WI38 (cell line): ENCODE measurements around the gene COX6B2.

ENCODE experiments used
- H3K4me3 ChIP-seq: 2 replicates; pipeline ENCODE4 v1.5.1; 2011; ENCODE audit warnings: low read depth, mild to moderate bottlenecking, control low read depth, low read length
- TF ChIP-seq, protein P1 (sequence below): IDR thresholded peaks from 2 replicates; pipeline ENCODE4 v1.5.1; 2012; ENCODE audit warnings: low read depth, mild to moderate bottlenecking, control low read depth, low read length

COX6B2 gene

DNA sequence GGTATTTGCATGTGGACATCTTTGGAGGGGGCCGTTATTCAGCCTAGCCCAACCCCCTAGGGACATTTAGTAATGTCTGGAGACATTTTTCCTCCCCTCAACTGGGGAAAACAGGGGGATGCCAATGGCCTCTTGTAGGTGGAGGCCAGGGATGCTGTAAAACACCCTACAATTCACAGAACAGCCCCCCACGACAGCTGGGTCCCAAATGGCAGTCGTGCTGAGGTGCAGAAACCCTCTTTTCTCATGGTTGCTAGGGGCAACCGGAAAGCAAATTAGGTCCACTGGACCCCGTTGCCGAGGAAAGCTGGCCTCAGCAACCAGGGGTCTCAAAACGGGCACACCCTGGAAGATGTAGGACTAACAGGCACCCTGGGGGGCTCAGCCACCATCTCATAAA is 44.0 kb downstream of the COX6B2 start:
- no peak overlapping the region for H3K4me3 ChIP-seq
- TF ChIP-seq, protein P1, sequence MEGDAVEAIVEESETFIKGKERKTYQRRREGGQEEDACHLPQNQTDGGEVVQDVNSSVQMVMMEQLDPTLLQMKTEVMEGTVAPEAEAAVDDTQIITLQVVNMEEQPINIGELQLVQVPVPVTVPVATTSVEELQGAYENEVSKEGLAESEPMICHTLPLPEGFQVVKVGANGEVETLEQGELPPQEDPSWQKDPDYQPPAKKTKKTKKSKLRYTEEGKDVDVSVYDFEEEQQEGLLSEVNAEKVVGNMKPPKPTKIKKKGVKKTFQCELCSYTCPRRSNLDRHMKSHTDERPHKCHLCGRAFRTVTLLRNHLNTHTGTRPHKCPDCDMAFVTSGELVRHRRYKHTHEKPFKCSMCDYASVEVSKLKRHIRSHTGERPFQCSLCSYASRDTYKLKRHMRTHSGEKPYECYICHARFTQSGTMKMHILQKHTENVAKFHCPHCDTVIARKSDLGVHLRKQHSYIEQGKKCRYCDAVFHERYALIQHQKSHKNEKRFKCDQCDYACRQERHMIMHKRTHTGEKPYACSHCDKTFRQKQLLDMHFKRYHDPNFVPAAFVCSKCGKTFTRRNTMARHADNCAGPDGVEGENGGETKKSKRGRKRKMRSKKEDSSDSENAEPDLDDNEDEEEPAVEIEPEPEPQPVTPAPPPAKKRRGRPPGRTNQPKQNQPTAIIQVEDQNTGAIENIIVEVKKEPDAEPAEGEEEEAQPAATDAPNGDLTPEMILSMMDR = no peak

DNA sequence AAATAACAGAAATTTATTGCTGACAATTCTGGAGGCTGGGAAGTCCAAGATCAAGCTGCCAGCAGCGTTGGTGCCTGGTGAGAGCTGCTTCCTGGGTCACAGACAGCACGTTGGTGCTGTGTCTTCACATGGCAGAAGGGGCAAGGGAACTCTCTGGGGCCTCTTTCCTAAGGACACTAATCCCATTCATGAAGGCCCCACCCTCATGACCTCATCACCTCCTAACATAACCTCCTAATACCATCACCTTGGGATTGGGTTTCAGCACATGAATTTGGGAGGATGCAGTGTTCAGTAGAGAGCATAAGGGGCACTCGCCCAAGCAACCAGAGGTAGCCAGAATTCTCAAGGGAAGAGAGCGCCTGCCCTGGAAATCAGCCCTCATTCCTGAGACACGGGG is 45.1 kb downstream of the COX6B2 start:
- TF ChIP-seq, protein P1 = no peak
- H3K4me3 ChIP-seq = no peak overlapping the region

GRCh38 chr19:55308281-55308680 is 46.2 kb downstream of the COX6B2 start:
- TF ChIP-seq, protein P1 = no peak
- no peak overlapping the region for H3K4me3 ChIP-seq

DNA sequence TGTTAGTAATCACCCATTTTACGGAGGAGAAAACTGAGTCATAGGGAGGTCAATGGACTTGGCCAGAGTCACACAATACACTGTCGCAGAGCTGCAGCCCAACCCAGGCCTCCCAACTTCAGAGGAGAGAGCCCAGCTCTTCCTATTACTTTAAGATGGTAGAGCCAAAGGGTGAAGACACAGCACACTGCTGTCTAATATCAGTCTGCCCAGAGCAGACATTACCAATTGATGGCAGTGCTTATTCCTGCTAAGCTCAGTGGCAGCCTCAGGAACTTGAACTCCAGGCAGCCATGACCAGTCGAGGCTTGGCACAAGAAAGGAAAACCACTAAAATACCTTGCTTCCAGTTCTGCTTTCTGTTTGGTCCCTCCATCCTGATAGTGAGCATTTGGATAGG is 47.8 kb downstream of the COX6B2 start:
- H3K4me3 ChIP-seq = no peak overlapping the region
- TF ChIP-seq, protein P1 = no peak

DNA sequence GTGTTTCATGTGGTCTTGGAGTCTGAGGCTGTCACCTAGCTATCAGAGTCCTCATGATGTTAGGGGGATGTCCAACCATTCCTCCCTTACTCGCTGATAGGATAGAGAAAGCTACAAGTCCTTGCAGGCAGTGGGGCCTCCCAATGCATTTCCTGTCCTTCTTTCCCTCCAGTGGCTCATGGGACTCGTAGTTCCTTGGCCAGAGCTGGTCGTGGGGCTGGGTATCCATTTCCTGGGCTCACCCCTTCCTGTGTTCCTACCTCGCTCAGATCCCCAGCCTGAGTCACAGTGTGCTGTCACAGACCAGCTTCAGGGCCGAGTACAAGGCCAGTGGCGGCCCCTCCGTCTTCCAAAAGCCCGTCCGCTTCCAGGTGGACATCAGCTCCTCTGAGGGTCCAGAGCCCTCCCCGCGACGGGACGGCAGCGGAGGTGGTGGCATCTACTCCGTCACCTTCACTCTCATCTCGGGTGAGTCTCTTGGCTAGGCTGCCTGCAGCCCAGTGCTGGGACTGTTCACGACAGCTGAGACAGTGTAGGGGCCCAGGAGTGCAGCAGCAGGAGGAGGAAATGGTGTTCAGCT is 48.4 kb downstream of the COX6B2 start:
- TF ChIP-seq, protein P1 = no peak
- H3K4me3 ChIP-seq = no peak overlapping the region

DNA sequence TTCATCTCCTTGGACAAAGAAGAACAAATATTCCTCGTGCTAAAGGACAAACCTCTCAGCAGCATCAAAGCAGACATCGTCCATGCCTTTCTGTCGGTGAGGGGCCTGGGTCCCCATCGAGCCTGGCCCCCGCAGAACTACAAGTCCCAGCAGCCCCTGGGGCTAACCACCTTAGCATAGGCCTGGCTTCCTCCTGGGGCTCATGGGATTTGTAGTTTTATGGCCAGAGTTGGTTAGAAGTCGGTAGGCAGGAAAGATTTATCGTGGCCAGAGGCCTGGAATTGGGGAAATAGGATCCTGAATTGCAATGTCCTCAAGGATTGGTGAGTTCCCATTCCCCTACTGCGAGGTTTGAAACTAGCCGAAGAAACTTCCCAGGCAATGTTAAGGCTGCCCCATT is 49.0 kb downstream of the COX6B2 start:
- no peak overlapping the region for H3K4me3 ChIP-seq
- TF ChIP-seq, protein P1 = no peak

- no peak overlapping the region for H3K4me3 ChIP-seq
- TF ChIP-seq, protein P1 = no peak
These were observed 49.5 kb downstream of the COX6B2 start for GRCh38 chr19:55304980-55305379.
